Effector memory CD4-positive, alpha-beta T cell (primary cell): Measurements from ENCODE around the gene B4GALNT4.
"Not testable (repeated sequence)": the region's sequence is repeated elsewhere in the genome, so short reads cannot be mapped to it uniquely, and the experiment has no call there.

Experiments used
- DNase-seq, 3 donors: peaks; one replicate each; pipeline ENCODE4 v3.0.0-alpha.2; 2020
- H3K27ac ChIP-seq: 2 replicates; pipeline ENCODE4 v1.7.0; 2013; ENCODE audit warnings: mild to moderate bottlenecking, low read length, moderate library complexity; ENCODE audit not compliant: insufficient read depth, poor library complexity, severe bottlenecking
- H3K27me3 ChIP-seq: replicated peaks from 2 replicates; pipeline ENCODE4 v1.7.0; 2013; ENCODE audit warnings: mild to moderate bottlenecking, low read length; ENCODE audit not compliant: insufficient read depth, control insufficient read depth, poor library complexity, severe bottlenecking
- H3K36me3 ChIP-seq: 2 replicates; pipeline ENCODE4 v1.7.0; 2013; ENCODE audit warnings: mild to moderate bottlenecking, low read length, moderate library complexity; ENCODE audit not compliant: control insufficient read depth, insufficient read depth
- H3K4me1 ChIP-seq: 2 replicates; pipeline ENCODE4 v1.7.0; 2013; ENCODE audit warnings: low read length, mild to moderate bottlenecking; ENCODE audit not compliant: control insufficient read depth, insufficient read depth, poor library complexity, severe bottlenecking
- H3K4me3 ChIP-seq: 2 replicates; pipeline ENCODE4 v1.7.0; 2013; ENCODE audit warnings: low read length, low read depth, mild to moderate bottlenecking; ENCODE audit not compliant: insufficient read depth, poor library complexity, severe bottlenecking
- H3K9me3 ChIP-seq: 2 replicates; pipeline ENCODE4 v1.7.0; 2013; ENCODE audit warnings: mild to moderate bottlenecking, low read length, moderate library complexity; ENCODE audit not compliant: control insufficient read depth

B4GALNT4 gene

GRCh38 chr11:328516-329100 lies 40.7 kb upstream of the B4GALNT4 start:
- not testable (repeated sequence) for H3K9me3 ChIP-seq, H3K27ac ChIP-seq, DNase-seq, H3K36me3 ChIP-seq, H3K4me3 ChIP-seq, H3K27me3 ChIP-seq
- peaks cover 37% of the 10 kb centered on the region for H3K4me1 ChIP-seq

GRCh38 chr11:329886-330253 lies 39.4 kb upstream of the B4GALNT4 start:
- H3K27me3 ChIP-seq, result no peaks in the 10 kb centered on the region
- H3K36me3 ChIP-seq, result no peaks in the 10 kb centered on the region
- no peaks in the 10 kb centered on the region for H3K9me3 ChIP-seq
- H3K4me3 ChIP-seq, result no peak overlapping the region
- H3K4me1 ChIP-seq, result peaks cover 32% of the 10 kb centered on the region
- H3K27ac ChIP-seq, result peak overlapping the region; percentile 3
- no peak for DNase-seq

- H3K4me3 ChIP-seq, result no peak overlapping the region
- H3K4me1 ChIP-seq, result peaks cover 32% of the 10 kb centered on the region
- H3K27me3 ChIP-seq, result no peaks in the 10 kb centered on the region
- no peak overlapping the region for H3K27ac ChIP-seq
- no peak for DNase-seq
- H3K36me3 ChIP-seq, result no peaks in the 10 kb centered on the region
- H3K9me3 ChIP-seq, result no peaks in the 10 kb centered on the region
Observed at GRCh38 chr11:330307-330693, 39.0 kb upstream of the B4GALNT4 start.

GRCh38 chr11:330694-331357 lies 38.5 kb upstream of the B4GALNT4 start:
- Histone ChIP-seq H3K9me3 (no peaks in the 10 kb centered on the region), H3K4me1 (peaks cover 30% of the 10 kb centered on the region), H3K27me3 (no peaks in the 10 kb centered on the region), H3K27ac (no peak overlapping the region), H3K4me3 (no peak overlapping the region), H3K36me3 (no peaks in the 10 kb centered on the region)
- no peak for DNase-seq

GRCh38 chr11:331358-332060 lies 37.8 kb upstream of the B4GALNT4 start:
- no peaks in the 10 kb centered on the region for H3K9me3 ChIP-seq
- H3K36me3 ChIP-seq, result no peaks in the 10 kb centered on the region
- H3K4me3 ChIP-seq, result no peak overlapping the region
- no peak for DNase-seq
- H3K27ac ChIP-seq, result no peak overlapping the region
- H3K27me3 ChIP-seq, result no peaks in the 10 kb centered on the region
- peaks cover 23% of the 10 kb centered on the region for H3K4me1 ChIP-seq

- no peak for DNase-seq
- no peak overlapping the region for H3K27ac ChIP-seq
- no peaks in the 10 kb centered on the region for H3K27me3 ChIP-seq
- peaks cover 12% of the 10 kb centered on the region for H3K4me1 ChIP-seq
- no peaks in the 10 kb centered on the region for H3K36me3 ChIP-seq
- no peaks in the 10 kb centered on the region for H3K9me3 ChIP-seq
- no peak overlapping the region for H3K4me3 ChIP-seq
Observed at GRCh38 chr11:332651-333480, 36.4 kb upstream of the B4GALNT4 start.

GRCh38 chr11:333616-334263 lies 35.6 kb upstream of the B4GALNT4 start:
- not testable (repeated sequence) for DNase-seq, H3K9me3 ChIP-seq, H3K27ac ChIP-seq, H3K36me3 ChIP-seq, H3K27me3 ChIP-seq, H3K4me3 ChIP-seq
- H3K4me1 ChIP-seq, result peaks cover 12% of the 10 kb centered on the region

GRCh38 chr11:334264-334994 lies 34.9 kb upstream of the B4GALNT4 start:
- H3K4me1 ChIP-seq, result peaks cover 12% of the 10 kb centered on the region
- H3K27me3 ChIP-seq, result no peaks in the 10 kb centered on the region
- H3K27ac ChIP-seq, result no peak overlapping the region
- H3K4me3 ChIP-seq, result no peak overlapping the region
- no peaks in the 10 kb centered on the region for H3K9me3 ChIP-seq
- no peaks in the 10 kb centered on the region for H3K36me3 ChIP-seq
- no peak for DNase-seq
